GM21360 (cell line): Measurements from ENCODE around the gene MYCBP2.
"Not testable (repeated sequence)": the region's sequence is repeated elsewhere in the genome, so short reads cannot be mapped to it uniquely, and the experiment has no call there.

Experiments
- ATAC-seq: cut with Tn5 transposase; IDR thresholded peaks from one replicate; pipeline ENCODE4 v1.9.1; 2021; ENCODE audit warnings: mild to moderate bottlenecking, moderate library complexity; ENCODE audit not compliant: unreplicated experiment

Gene MYCBP2, protein sequence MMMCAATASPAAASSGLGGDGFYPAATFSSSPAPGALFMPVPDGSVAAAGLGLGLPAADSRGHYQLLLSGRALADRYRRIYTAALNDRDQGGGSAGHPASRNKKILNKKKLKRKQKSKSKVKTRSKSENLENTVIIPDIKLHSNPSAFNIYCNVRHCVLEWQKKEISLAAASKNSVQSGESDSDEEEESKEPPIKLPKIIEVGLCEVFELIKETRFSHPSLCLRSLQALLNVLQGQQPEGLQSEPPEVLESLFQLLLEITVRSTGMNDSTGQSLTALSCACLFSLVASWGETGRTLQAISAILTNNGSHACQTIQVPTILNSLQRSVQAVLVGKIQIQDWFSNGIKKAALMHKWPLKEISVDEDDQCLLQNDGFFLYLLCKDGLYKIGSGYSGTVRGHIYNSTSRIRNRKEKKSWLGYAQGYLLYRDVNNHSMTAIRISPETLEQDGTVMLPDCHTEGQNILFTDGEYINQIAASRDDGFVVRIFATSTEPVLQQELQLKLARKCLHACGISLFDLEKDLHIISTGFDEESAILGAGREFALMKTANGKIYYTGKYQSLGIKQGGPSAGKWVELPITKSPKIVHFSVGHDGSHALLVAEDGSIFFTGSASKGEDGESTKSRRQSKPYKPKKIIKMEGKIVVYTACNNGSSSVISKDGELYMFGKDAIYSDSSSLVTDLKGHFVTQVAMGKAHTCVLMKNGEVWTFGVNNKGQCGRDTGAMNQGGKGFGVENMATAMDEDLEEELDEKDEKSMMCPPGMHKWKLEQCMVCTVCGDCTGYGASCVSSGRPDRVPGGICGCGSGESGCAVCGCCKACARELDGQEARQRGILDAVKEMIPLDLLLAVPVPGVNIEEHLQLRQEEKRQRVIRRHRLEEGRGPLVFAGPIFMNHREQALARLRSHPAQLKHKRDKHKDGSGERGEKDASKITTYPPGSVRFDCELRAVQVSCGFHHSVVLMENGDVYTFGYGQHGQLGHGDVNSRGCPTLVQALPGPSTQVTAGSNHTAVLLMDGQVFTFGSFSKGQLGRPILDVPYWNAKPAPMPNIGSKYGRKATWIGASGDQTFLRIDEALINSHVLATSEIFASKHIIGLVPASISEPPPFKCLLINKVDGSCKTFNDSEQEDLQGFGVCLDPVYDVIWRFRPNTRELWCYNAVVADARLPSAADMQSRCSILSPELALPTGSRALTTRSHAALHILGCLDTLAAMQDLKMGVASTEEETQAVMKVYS (N-terminal part only)

DNA sequence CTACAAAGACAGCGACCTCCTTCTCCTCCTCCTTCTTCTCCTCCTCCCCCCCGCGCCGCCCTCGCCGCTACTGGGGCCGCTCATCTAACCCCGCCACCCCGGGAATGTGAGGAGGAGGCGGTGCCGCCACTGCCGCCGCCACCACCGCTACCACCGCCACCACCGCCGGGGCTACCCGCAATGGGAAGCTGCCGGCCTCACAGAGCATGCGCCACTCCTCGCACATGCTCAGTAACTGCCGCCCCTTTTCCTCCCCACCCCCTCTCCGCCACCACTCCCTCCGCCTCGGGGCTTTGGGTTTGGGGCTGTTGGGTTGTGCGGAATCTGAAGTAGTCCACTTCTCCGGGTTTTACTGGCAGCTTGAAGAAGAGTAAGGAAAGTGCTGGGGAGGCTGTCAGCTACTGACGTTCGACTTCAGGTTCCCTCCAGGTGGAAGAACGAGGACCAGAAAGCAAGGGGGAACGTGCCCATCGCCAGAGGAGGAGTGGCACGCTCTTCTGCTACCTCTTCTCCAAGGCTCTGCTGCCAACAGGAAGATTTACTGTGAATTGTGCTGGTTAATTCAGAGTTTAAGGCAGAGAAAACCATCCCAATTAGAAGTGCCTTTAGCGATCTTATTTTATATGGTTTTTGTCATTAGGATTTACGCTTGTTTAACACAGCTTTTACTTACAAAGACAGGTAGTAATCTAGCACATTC lies at the start of gene MYCBP2:
Gene MYCBP2, minus strand, starts transcription at position 190 of the 700 bp plus-strand sequence. CDS start 319 bp downstream, outside the sequence.
- peak; percentile 46 for ATAC-seq

GRCh38 chr13:77375560-77376108 lies 48.7 kb upstream of the MYCBP2 start:
- no peak for ATAC-seq

DNA sequence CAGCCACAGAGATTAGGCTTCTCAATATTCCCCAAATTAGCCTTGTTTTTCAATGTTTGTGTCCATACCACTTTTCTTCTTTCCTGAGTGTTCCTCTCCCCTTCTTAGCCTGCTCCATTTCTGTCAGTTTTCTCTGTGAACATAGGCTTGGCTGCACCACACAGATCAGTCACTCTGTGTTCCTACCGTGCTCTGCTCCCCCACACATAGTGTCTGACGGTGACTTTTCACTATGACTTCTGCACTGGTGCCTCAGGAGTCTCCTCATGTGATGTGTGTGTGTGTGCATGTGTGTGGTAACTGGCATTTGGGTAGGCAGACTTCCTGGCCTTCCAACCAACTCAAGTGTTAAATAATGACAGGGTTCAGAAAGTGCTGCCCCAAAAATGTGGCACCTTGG lies 47.9 kb upstream of the MYCBP2 start:
- ATAC-seq, result peak; percentile 74

- ATAC-seq, result no peak
These were observed 47.4 kb upstream of the MYCBP2 start for GRCh38 chr13:77374339-77374738.

DNA sequence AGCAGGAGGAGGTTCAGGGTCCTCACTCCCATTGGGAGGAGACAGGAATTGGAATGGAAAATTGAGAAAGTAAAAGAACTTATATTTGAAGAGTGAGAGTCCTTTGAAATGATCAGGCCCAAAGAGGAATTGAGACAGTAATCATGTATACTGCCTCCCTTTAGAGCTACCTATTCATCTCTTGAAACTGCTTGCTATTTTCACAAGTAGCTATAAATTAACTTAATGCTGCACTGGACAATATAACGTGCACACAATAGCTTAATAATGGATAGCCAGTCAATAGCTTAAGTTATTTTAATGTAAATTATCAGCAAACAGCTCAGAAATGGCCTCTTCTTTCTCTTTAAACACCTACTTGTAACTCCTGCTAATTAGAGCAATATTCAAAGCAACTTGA lies 46.6 kb upstream of the MYCBP2 start:
- no peak for ATAC-seq

DNA sequence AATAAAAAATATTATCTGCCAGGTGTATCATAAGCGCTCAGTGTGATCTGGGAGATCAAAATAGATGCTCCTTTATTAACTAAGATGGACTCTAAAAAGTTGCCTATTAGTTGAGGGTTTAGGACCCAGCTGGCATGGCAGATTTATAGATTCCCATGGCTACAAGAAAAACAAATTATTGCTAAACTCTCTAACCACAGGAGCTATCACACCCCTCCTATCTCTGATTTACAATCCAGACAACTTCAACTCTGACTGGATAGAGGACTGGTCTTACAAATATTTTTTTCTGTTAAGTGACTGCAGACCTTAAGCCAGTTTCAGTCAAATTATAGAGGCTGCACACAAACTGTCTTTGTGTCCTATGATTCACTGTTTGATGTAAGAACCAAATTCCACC lies 45.4 kb upstream of the MYCBP2 start:
- ATAC-seq, result no peak

DNA sequence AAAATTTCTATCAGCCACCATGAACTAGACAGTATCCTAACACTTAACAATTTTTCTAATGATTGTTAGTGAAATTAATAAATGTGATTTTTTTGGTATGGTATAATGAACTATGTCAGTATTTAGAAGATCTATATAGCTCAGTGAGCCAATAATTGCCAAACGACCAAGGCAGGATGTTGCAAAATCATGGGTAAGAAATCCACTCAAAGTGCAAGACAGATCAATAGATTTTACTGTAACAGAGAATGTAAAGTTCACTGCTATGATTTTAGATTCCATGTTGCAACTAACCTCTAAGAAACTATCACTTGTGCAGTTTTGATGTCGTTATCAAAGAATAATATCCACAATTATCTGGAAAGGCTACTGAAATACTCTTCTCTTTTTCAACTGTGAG lies 44.0 kb upstream of the MYCBP2 start:
- ATAC-seq, result no peak

DNA sequence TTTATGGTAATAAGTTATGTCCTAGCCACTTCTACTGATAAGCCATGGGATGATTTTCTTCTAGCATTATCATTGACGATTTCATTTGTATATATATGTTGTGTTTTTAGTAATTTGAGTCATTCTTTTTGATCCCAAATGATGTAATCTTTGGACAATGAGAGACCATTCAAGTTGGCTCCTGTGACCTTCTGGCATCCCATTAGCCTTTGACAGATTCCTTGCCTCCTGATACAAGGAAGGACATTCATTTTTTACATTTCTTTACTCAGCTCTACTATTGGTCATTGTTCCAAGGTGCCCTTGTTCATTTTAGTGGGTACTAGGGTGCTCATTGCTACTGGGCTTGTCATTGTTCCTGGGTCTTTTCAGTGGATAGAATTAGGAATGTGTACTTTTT lies 35.3 kb upstream of the MYCBP2 start:
- no peak for ATAC-seq

DNA sequence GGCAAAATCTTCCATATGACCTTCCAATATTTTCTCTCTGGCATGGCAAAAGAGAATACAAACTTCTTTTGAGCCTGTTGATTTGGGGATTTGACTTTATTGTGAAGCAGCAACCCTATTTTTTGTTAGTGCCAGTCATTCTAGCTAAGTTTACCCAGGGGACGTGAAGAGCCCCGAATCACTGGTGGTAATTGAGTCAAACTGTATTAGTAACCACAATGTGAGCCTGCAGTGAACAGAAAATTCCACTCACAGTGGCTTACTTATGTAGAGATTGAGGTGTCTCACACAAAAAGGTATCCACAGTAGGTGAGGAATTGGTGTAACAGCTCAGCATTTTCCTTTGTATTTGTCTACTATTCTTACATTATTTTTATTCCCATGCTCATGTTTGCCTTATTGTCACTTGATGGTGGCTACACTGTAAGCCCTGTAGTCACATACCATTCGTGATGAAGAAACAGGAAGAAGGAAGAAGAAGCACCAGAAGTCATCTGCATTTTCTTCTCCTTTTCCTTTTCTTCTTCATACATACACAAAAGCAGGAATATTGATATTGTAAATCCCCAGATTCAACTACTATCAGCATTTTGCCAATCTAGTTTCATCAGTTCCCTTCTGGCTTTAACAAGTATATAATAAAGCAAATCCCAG lies 33.3 kb upstream of the MYCBP2 start:
- no peak for ATAC-seq

GRCh38 chr13:77359171-77359570 lies 32.3 kb upstream of the MYCBP2 start:
- no peak for ATAC-seq

- no peak for ATAC-seq
These were observed 31.1 kb upstream of the MYCBP2 start for GRCh38 chr13:77358001-77358400.

- ATAC-seq, result no peak
These were observed 29.3 kb upstream of the MYCBP2 start for GRCh38 chr13:77356155-77356554.

- no peak for ATAC-seq
These were observed 27.1 kb upstream of the MYCBP2 start for GRCh38 chr13:77353995-77354394.

GRCh38 chr13:77351315-77351714 lies 24.4 kb upstream of the MYCBP2 start:
- no peak for ATAC-seq

- ATAC-seq, result no peak
These were observed 23.9 kb upstream of the MYCBP2 start for GRCh38 chr13:77350811-77351210.

DNA sequence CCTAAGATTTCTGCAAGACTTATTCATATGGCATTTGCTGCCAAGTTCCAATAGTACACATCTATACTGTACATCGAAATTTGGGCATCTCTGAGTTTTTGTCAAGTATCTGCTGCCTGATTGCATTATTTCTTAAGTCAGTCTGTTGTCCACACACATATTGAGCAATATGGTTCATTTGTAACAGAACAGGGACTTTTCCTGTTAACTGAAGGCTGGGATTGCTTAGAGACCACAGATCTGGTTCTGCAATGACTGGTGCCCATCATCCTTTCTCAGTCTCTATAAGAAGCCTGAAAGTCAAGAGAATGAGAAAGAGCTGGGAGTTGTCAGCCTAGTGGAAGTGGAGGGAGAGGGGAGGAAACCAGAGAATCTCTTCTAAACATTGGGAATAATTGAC lies 22.5 kb upstream of the MYCBP2 start:
- ATAC-seq, result no peak

GRCh38 chr13:77347351-77347750 lies 20.5 kb upstream of the MYCBP2 start:
- not testable (repeated sequence) for ATAC-seq

GRCh38 chr13:77345150-77345780 lies 18.4 kb upstream of the MYCBP2 start:
- peak; percentile 60 for ATAC-seq

DNA sequence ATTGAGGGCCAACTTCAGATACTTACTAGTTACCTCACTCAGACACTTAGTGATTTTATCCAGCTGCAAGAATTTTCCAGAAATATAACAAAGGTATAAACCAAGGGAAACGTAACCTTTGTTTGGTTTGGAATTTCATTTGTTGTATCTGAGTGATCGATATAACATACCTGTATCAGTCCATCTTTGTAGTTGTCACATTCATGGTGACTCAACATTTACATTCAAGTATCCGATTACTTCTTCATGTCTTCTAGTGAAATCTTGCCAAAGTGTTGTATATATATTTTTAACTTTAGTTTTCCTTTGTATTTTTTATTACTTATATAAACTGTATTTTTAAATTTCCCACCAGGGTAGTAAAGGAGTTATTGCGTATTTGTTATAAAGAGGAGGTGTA lies 16.9 kb upstream of the MYCBP2 start:
- no peak for ATAC-seq
